Loucy (cell line): ENCODE results near the gene ARHGDIG.
"Not testable (repeated sequence)": the region's sequence is repeated elsewhere in the genome, so short reads cannot be mapped to it uniquely, and the experiment has no call there.

Experiments used
- H2AFZ ChIP-seq: fragments of 200-600 bp; sonication (generic); 2 replicates; pipeline ENCODE4 v1.6.0; 2016; ENCODE audit warnings: antibody characterized with exemption, mild to moderate bottlenecking, low read length, moderate library complexity
- H3F3A ChIP-seq: fragments of 200-600 bp; 2 replicates; pipeline ENCODE4 v1.6.0; 2016; ENCODE audit warnings: antibody characterized with exemption, low read depth, mild to moderate bottlenecking
- H3K27me3 ChIP-seq: fragments of 200-600 bp; sonication (generic); 2 replicates; pipeline ENCODE4 v1.6.1; 2014; ENCODE audit warnings: low read length, mild to moderate bottlenecking; ENCODE audit not compliant: insufficient read depth, poor library complexity, severe bottlenecking
- H3K36me3 ChIP-seq: fragments of 200-600 bp; sonication (generic); 2 replicates; pipeline ENCODE4 v1.6.1; 2016; ENCODE audit warnings: low read length; ENCODE audit not compliant: insufficient read depth
- H3K4me1 ChIP-seq: fragments of 200-600 bp; sonication (generic); 2 replicates; pipeline ENCODE4 v1.5.1; 2014; ENCODE audit warnings: low read length, mild to moderate bottlenecking; ENCODE audit not compliant: insufficient read depth, poor library complexity, severe bottlenecking
- H3K4me2 ChIP-seq: fragments of 200-600 bp; sonication (generic); 2 replicates; pipeline ENCODE4 v1.6.0; 2014; ENCODE audit warnings: antibody characterized with exemption, low read length, low read depth, mild to moderate bottlenecking; ENCODE audit not compliant: poor library complexity, severe bottlenecking
- H3K4me3 ChIP-seq: fragments of 200-600 bp; sonication (generic); 2 replicates; pipeline ENCODE4 v1.5.1; 2014; ENCODE audit warnings: low read length, mild to moderate bottlenecking, mixed read lengths; ENCODE audit not compliant: poor library complexity, severe bottlenecking
- H3K79me2 ChIP-seq: fragments of 200-600 bp; sonication (generic); 2 replicates; pipeline ENCODE4 v1.6.1; 2014; ENCODE audit warnings: low read length; ENCODE audit not compliant: insufficient read depth
- H3K9ac ChIP-seq: fragments of 200-600 bp; sonication (generic); 2 replicates; pipeline ENCODE4 v1.6.0; 2014; ENCODE audit warnings: mild to moderate bottlenecking, low read depth, low read length, moderate library complexity; ENCODE audit not compliant: poor library complexity, severe bottlenecking
- H3K9me2 ChIP-seq: fragments of 200-600 bp; sonication (generic); replicated peaks from 2 replicates; pipeline ENCODE4 v1.6.1; 2016; ENCODE audit warnings: low read depth, low read length, mixed read lengths
- H3K9me3 ChIP-seq: fragments of 200-600 bp; sonication (generic); 2 replicates; pipeline ENCODE4 v1.6.1; 2014; ENCODE audit warnings: mild to moderate bottlenecking, antibody characterized with exemption, low read length, low read depth; ENCODE audit not compliant: insufficient read depth
- H4K20me1 ChIP-seq: fragments of 200-600 bp; sonication (generic); 2 replicates; pipeline ENCODE4 v1.6.0; 2014; ENCODE audit warnings: antibody characterized with exemption, low read length, mild to moderate bottlenecking; ENCODE audit not compliant: insufficient read depth, poor library complexity, severe bottlenecking
- CTCF ChIP-seq: fragments of 200-600 bp; sonication (generic); conservative IDR thresholded peaks from 2 replicates; pipeline ENCODE4 v1.5.1; 2014; ENCODE audit warnings: mild to moderate bottlenecking, antibody characterized with exemption, low read length
- EZH2phosphoT487 ChIP-seq: fragments of 200-600 bp; IDR thresholded peaks from 2 replicates; pipeline ENCODE4 v1.6.1; 2018; ENCODE audit warnings: antibody characterized with exemption, mild to moderate bottlenecking, moderate library complexity, borderline replicate concordance

The ARHGDIG gene

DNA sequence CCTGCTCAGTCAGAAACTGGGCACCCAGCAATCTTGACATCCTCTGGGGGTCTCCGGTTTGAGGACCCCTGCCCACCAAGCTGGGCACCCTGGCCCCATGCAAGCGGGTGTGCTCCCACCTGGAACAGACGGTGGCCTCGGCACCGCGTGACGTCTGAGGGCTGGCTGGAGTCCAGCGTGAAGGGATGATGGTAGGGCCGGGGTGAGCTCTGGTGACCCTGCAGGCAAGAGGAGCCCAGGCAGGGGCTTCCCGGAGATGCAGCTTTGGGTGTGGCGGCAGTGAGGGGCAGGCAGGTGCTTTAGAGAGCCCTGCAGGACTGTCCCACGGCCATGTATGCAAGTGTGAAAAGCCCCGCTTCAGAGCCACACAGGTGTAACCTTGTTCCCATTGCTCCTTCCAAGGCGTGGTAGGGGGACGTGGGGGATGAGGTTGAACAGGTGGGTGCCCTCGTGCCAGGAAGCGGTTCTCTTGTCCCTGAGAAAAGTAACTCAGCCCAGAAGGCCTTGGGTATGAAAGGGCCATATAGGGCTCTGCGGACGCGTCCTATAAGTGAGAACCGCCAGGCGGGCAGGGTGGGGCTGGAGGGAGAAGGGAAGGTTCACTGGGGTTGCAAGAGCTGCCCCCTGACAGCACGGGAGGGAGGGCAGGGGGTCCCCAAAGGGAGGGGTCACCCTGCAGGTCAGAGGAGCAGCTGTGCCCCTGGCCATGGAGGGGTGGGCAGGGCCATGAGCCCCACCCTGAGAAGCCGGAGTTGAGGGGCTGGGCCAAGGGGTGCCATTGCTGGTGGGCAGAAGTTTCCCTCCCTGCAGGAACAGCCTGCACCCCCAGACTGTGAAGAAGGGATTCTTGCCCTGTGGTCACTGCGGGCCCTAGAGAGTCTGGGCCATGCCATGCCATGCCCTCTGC lies 13.9 kb upstream of the ARHGDIG start:
- Histone ChIP-seq H3K4me3 (no peak overlapping the region), H3K79me2 (no peaks in the 10 kb centered on the region), H3K9me3 (no peaks in the 10 kb centered on the region), H2AFZ (no peak overlapping the region), H3K9ac (no peak overlapping the region), H3K4me2 (no peak overlapping the region), H3K36me3 (no peaks in the 10 kb centered on the region), H3K9me2 (no peaks in the 10 kb centered on the region), H3F3A (no peaks in the 10 kb centered on the region), H4K20me1 (no peaks in the 10 kb centered on the region), H3K4me1 (no peaks in the 10 kb centered on the region), H3K27me3 (no peaks in the 10 kb centered on the region)
- TF ChIP-seq EZH2phosphoT487 = no peak
- TF ChIP-seq CTCF = no peak

DNA sequence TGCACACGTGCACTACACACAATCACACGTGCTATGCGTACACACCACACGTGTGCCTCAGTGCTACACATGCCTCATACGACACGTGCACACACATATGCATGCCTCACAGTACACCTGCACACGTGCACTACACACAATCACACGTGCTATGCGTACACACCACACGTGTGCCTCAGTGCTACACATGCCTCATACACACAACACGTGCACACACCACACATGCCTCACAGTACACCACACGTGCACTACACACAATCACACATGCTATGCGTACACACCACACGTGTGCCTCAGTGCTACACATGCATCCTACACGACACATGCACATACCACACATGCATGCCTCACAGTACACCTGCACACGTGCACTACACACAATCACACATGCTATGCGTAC lies 12.8 kb upstream of the ARHGDIG start:
- H3K9ac ChIP-seq, H3K27me3 ChIP-seq, H3K4me2 ChIP-seq, H3K4me3 ChIP-seq, H3K9me2 ChIP-seq, H3F3A ChIP-seq, H2AFZ ChIP-seq, H3K36me3 ChIP-seq, H3K79me2 ChIP-seq, H3K4me1 ChIP-seq, H3K9me3 ChIP-seq, H4K20me1 ChIP-seq: not testable (repeated sequence)

- no peaks in the 10 kb centered on the region for H3K4me1 ChIP-seq
- no peak for TF ChIP-seq CTCF
- TF ChIP-seq EZH2phosphoT487 = no peak
Measured at GRCh38 chr16:268141-269053, 12.0 kb upstream of the ARHGDIG start.

More at GRCh38 chr16:268141-269053, 12.0 kb upstream of the ARHGDIG start:
- no peak overlapping the region for H3K4me2 ChIP-seq
- H3F3A ChIP-seq = no peaks in the 10 kb centered on the region
- H2AFZ ChIP-seq = no peak overlapping the region
- no peaks in the 10 kb centered on the region for H4K20me1 ChIP-seq
- H3K9me2 ChIP-seq = no peaks in the 10 kb centered on the region
- H3K9me3 ChIP-seq = no peaks in the 10 kb centered on the region
- H3K9ac ChIP-seq = no peak overlapping the region
- H3K27me3 ChIP-seq = no peaks in the 10 kb centered on the region
- H3K79me2 ChIP-seq = no peaks in the 10 kb centered on the region
- H3K36me3 ChIP-seq = no peaks in the 10 kb centered on the region
- H3K4me3 ChIP-seq = no peak overlapping the region
